Neural cell (in vitro differentiated cells): ENCODE measurements around the gene ADAMTS15.

ENCODE experiments used
- EP300 ChIP-seq: fragments of 450-650 bp; conservative IDR thresholded peaks from 2 replicates; pipeline ENCODE4 v1.6.1; 2014; ENCODE audit warnings: antibody characterized with exemption, mild to moderate bottlenecking, moderate library complexity; ENCODE audit not compliant: poor library complexity, severe bottlenecking
- EZH2 ChIP-seq: fragments of 200-600, 300-800 bp; shearing (Covaris generic), sonication (generic); IDR thresholded peaks from 2 replicates; pipeline ENCODE4 v1.6.1; 2014; ENCODE audit warnings: antibody characterized with exemption, low read length, borderline replicate concordance, mild to moderate bottlenecking; ENCODE audit not compliant: insufficient read depth, poor library complexity, severe bottlenecking
- MXI1 ChIP-seq: fragments of 450-650 bp; conservative IDR thresholded peaks from 2 replicates; pipeline ENCODE4 v1.6.1; 2014; ENCODE audit warnings: antibody characterized with exemption, mild to moderate bottlenecking; ENCODE audit not compliant: poor library complexity, severe bottlenecking
- POLR2AphosphoS5 ChIP-seq: IDR thresholded peaks from 2 replicates; pipeline ENCODE4 v1.6.1; 2012
- SMC3 ChIP-seq: fragments of 450-650 bp; conservative IDR thresholded peaks from 2 replicates; pipeline ENCODE4 v1.6.1; 2014; ENCODE audit warnings: antibody characterized with exemption, mild to moderate bottlenecking, moderate library complexity; ENCODE audit not compliant: poor library complexity
- TAF1 ChIP-seq: IDR thresholded peaks from 2 replicates; pipeline ENCODE4 v1.6.1; 2012; ENCODE audit warnings: low read depth
- TF ChIP-seq, protein P1 (sequence below): fragments of 450-650 bp; IDR thresholded peaks from 2 replicates; pipeline ENCODE4 v1.5.1; 2014; ENCODE audit warnings: antibody characterized with exemption, mild to moderate bottlenecking, moderate library complexity; ENCODE audit not compliant: poor library complexity, severe bottlenecking
- TF ChIP-seq, protein P2 (sequence below): IDR thresholded peaks from 2 replicates; pipeline ENCODE4 v1.6.1; 2012; ENCODE audit warnings: borderline replicate concordance

DNA sequence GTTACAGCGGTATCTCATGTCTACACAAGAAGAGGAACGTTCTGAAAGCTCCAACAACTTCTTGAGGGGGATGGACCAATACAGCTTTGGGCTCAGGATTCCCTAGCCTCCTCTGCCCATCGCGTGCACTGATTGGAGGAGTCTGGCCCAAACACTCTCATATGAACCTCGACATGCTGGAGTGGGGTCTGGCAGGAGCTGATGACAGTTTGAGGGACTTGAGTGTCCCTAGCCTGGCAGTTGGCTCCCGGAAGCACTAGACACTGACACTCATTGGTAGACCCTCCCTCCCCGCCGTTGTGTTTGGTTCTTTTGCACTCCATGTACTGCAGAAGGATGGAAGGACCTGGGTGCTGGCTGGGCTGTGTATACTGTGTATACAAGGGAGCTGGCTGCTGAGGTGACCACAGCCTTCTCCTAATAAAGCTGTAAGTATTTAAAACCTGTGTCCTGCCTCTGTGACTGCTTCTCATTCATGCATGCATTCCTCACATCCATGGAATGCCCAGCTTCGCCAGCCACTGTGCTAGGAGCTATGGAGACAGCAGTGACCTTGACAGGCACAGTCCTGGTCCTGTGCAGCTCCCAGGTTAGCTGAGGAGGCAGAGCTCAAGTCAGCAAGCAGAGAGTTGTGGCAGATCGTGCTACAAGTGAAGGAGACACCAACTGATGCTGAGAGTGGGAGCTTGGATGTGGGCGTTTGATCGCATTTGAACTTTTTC is 27.9 kb downstream of the ADAMTS15 start:
- TF ChIP-seq POLR2AphosphoS5: no peak
- TF ChIP-seq, protein P1, sequence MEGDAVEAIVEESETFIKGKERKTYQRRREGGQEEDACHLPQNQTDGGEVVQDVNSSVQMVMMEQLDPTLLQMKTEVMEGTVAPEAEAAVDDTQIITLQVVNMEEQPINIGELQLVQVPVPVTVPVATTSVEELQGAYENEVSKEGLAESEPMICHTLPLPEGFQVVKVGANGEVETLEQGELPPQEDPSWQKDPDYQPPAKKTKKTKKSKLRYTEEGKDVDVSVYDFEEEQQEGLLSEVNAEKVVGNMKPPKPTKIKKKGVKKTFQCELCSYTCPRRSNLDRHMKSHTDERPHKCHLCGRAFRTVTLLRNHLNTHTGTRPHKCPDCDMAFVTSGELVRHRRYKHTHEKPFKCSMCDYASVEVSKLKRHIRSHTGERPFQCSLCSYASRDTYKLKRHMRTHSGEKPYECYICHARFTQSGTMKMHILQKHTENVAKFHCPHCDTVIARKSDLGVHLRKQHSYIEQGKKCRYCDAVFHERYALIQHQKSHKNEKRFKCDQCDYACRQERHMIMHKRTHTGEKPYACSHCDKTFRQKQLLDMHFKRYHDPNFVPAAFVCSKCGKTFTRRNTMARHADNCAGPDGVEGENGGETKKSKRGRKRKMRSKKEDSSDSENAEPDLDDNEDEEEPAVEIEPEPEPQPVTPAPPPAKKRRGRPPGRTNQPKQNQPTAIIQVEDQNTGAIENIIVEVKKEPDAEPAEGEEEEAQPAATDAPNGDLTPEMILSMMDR: no peak
- no peak for TF ChIP-seq EZH2
- no peak for TF ChIP-seq EP300
- no peak for TF ChIP-seq MXI1
- TF ChIP-seq SMC3: no peak
- TF ChIP-seq, protein P2, sequence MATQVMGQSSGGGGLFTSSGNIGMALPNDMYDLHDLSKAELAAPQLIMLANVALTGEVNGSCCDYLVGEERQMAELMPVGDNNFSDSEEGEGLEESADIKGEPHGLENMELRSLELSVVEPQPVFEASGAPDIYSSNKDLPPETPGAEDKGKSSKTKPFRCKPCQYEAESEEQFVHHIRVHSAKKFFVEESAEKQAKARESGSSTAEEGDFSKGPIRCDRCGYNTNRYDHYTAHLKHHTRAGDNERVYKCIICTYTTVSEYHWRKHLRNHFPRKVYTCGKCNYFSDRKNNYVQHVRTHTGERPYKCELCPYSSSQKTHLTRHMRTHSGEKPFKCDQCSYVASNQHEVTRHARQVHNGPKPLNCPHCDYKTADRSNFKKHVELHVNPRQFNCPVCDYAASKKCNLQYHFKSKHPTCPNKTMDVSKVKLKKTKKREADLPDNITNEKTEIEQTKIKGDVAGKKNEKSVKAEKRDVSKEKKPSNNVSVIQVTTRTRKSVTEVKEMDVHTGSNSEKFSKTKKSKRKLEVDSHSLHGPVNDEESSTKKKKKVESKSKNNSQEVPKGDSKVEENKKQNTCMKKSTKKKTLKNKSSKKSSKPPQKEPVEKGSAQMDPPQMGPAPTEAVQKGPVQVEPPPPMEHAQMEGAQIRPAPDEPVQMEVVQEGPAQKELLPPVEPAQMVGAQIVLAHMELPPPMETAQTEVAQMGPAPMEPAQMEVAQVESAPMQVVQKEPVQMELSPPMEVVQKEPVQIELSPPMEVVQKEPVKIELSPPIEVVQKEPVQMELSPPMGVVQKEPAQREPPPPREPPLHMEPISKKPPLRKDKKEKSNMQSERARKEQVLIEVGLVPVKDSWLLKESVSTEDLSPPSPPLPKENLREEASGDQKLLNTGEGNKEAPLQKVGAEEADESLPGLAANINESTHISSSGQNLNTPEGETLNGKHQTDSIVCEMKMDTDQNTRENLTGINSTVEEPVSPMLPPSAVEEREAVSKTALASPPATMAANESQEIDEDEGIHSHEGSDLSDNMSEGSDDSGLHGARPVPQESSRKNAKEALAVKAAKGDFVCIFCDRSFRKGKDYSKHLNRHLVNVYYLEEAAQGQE: no peak
- TF ChIP-seq TAF1: no peak
